ENCODE results near the gene TNK1.
"Not testable (repeated sequence)": the region's sequence is repeated elsewhere in the genome, so short reads cannot be mapped to it uniquely, and the experiment has no call there.

TNK1 gene

DNA sequence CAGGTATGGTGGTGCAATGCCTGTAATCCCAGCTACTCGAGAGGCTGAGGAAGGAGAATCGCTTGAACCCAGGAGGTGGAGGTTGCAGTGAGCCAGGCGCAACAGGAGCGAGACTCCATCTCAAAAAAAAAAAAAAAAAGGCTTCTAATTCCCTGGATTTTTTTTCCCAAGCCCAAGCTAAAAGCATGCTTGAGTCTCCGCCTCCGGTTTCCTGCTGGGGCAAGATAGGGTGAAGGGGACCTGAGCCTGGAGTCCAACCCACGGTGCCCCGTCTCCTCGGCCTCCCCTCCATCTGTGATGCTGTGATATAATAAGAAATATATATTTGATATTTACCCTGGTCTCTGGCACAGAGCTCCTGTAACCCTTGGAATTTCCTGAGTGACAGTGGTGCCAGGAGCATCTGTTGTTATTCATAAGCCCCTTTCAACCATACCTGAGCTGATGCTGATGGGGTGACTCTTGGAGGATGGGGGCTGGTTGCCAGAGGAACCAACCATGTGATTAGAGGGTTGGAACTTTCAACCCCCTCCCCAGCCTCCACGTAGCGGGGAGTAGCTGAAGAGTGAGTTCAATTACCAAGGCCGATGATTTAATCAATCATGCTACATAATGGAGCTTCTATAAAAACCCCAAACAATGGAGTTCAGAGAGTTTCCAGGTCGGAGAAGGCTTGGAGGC lies 12.8 kb upstream of the TNK1 start:
- no peaks in the 10 kb centered on the region for H3K9me3 Mint-ChIP-seq
- no peak overlapping the region for H3K4me3 Mint-ChIP-seq
- H3K4me1 Mint-ChIP-seq: no peaks in the 10 kb centered on the region
- no peaks in the 10 kb centered on the region for H3K27me3 Mint-ChIP-seq
- no peak for ATAC-seq
- H3K27ac Mint-ChIP-seq: no peak overlapping the region
- no peak for DNase-seq
- H3K36me3 Mint-ChIP-seq (ENCODE audit: low read depth): no peaks in the 10 kb centered on the region

DNA sequence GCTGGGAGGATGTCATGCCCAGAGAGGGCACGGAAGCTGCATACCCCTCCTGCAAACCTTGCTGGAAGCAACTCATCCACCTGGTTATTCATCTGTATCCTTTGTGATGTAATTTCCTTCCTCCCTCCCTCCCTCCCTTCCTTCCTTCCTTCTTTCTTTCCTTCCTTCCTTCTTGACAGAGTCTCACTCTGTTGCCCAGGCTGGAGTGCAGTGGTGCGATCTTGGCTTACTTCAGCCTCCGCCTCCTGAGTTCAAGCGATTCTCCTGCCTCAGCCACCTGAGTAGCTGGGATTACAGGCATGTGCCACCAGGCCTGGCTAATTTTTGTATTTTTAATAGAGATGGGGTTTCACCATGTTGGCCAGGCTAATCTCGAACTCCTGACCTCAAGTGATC lies 12.3 kb upstream of the TNK1 start:
- H3K27me3 Mint-ChIP-seq; H3K36me3 Mint-ChIP-seq (ENCODE audit: low read depth); DNase-seq; H3K4me1 Mint-ChIP-seq; H3K4me3 Mint-ChIP-seq; H3K27ac Mint-ChIP-seq; ATAC-seq; H3K9me3 Mint-ChIP-seq: not testable (repeated sequence)

DNA sequence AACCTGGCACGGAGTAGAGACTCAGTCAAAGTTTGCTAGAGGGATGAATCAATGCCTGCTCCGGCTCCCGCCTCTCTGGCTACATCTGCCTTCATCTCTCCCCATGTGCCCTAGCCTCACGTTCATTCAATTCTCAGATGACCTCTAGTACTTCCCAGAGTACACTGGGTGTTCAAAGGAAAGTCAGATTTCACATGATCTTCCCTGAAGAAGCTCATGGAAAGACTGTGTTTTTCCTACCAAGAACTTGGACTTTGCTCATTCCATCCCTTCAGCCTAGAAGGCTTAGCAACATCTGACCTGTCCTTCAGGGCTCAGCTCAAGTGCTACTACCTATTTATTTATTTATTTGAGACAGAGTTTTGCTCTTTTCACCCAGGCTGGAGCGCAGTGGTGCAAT lies 11.1 kb upstream of the TNK1 start:
- no peaks in the 10 kb centered on the region for H3K9me3 Mint-ChIP-seq
- H3K4me3 Mint-ChIP-seq: no peak overlapping the region
- H3K36me3 Mint-ChIP-seq (ENCODE audit: low read depth): no peaks in the 10 kb centered on the region
- H3K27ac Mint-ChIP-seq: no peak overlapping the region
- H3K27me3 Mint-ChIP-seq: no peaks in the 10 kb centered on the region
- no peaks in the 10 kb centered on the region for H3K4me1 Mint-ChIP-seq
- DNase-seq (no peak), ATAC-seq (no peak)

DNA sequence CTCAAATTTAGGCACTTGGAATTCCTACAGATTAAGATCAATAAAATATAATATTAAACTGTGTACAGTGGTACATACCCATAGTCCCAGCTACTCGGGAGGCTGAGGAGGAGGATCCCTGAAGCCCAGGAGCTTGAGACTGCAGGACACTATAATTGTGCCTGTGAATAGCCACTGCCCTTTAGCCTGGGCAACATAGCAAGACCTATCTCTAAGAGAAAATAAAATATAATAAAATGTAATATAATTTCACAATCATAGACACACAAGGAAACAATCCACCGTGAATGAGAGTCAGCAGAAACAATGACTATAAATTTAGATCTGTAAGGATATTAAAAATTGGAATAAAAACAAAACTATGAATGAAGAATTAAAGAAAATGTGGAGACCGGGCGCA lies 10.0 kb upstream of the TNK1 start:
- DNase-seq: no peak
- Mint-ChIP-seq H3K4me3 (no peak overlapping the region), H3K4me1 (no peaks in the 10 kb centered on the region), H3K9me3 (no peaks in the 10 kb centered on the region), H3K27ac (no peak overlapping the region), H3K36me3 (ENCODE audit: low read depth) (no peaks in the 10 kb centered on the region), H3K27me3 (no peaks in the 10 kb centered on the region)
- no peak for ATAC-seq

DNA sequence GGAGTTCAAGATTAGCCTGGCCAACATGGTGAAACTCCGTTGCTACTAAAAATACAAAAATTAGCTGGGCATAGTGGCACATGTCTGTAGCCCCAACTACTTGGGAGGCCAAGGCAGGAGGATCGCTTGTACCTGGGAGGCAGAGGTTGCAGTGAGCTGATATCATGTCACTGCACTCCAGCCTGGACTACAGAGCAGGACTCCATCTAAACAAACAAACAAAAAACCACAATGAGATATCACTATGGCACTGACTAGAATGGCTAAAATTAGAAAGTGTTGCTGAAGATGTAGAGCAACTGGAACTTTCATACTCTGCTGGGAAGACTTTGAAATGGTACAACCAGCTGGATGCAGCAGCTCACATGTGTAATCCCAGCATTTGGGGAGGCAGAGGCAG lies 6.5 kb upstream of the TNK1 start:
- no peak for ATAC-seq
- DNase-seq: no peak
- no peak overlapping the region for H3K4me3 Mint-ChIP-seq
- H3K9me3 Mint-ChIP-seq: peaks cover 3% of the 10 kb centered on the region
- peaks cover 18% of the 10 kb centered on the region for H3K27me3 Mint-ChIP-seq
- H3K36me3 Mint-ChIP-seq (ENCODE audit: low read depth): no peaks in the 10 kb centered on the region
- H3K4me1 Mint-ChIP-seq: no peaks in the 10 kb centered on the region
- H3K27ac Mint-ChIP-seq: no peak overlapping the region

DNA sequence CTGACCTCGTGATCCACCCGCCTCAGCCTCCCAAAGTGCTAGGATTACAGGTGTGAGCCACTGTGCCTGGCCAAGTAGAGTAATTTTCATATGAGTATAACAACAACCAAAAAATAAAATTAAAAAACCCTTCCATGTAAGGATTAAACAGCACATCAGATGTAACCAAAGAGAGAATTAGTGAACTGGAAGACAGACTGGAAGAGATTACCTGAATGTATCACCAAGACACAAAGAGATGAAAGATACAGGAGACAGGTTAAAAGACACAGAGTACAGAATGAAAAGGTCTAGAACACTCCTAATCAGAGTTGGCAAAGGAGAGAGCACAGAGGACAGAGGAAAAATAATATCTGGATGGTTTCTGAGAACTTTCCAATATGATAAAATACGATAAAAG lies 1.8 kb upstream of the TNK1 start:
- Mint-ChIP-seq H3K27me3 (peaks cover 49% of the 10 kb centered on the region), H3K9me3 (peaks cover 6% of the 10 kb centered on the region), H3K27ac (no peak overlapping the region), H3K4me3 (no peak overlapping the region), H3K4me1 (peaks cover 6% of the 10 kb centered on the region), H3K36me3 (ENCODE audit: low read depth) (no peaks in the 10 kb centered on the region)
- ATAC-seq: no peak
- no peak for DNase-seq

DNA sequence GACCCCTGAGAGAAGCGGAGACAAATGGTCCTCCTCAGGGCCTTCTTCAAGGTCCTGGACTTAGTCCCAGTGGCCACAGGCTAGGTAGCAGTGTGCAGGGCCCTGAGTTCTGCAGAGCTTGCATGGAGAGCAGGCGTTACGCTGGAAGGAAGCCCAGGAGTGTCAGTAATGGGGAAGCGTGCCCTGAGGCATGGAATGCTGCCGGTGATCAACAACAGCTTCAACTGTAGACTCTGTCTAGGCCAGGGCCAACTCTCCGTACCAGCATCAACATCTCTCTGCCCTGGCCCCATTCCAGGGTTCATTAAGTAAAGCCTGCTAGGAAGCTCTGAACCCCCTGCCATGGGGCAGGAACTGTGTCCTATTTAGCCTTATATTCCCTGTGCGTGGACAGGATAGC lies 568 bp upstream of the TNK1 start:
- no peak overlapping the region for H3K4me3 Mint-ChIP-seq

DNA sequence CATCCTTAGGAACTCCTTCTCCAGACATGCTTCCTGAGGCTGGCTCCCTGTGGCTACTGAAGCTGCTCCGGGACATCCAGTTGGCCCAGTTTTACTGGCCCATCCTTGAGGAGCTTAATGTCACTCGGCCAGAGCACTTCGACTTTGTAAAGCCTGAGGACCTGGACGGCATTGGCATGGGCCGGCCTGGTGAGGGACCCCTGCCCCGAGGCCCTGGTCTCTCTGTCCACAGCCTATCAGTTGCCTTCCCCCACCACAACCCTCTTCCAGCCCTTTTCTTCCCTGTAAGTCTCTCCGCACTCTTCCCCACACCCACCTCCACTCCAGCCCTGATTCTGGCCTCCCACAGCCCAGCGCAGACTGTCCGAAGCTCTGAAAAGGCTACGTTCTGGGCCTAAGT lies 2.0 kb downstream of the TNK1 start:
- Mint-ChIP-seq H3K4me3 (no peak overlapping the region), H3K9me3 (peaks cover 6% of the 10 kb centered on the region), H3K27ac (no peak overlapping the region), H3K4me1 (peaks cover 9% of the 10 kb centered on the region), H3K27me3 (peaks cover 39% of the 10 kb centered on the region), H3K36me3 (ENCODE audit: low read depth) (no peaks in the 10 kb centered on the region)
- DNase-seq: no peak
- no peak for ATAC-seq

More for the DNA sequence above, 568 bp upstream of the TNK1 start:
- H3K9me3 Mint-ChIP-seq: peaks cover 6% of the 10 kb centered on the region
- H3K27me3 Mint-ChIP-seq: peaks cover 49% of the 10 kb centered on the region
- ATAC-seq (no peak), DNase-seq (no peak)
- H3K36me3 Mint-ChIP-seq (ENCODE audit: low read depth): no peaks in the 10 kb centered on the region
- no peak overlapping the region for H3K27ac Mint-ChIP-seq
- H3K4me1 Mint-ChIP-seq: peaks cover 9% of the 10 kb centered on the region

DNA sequence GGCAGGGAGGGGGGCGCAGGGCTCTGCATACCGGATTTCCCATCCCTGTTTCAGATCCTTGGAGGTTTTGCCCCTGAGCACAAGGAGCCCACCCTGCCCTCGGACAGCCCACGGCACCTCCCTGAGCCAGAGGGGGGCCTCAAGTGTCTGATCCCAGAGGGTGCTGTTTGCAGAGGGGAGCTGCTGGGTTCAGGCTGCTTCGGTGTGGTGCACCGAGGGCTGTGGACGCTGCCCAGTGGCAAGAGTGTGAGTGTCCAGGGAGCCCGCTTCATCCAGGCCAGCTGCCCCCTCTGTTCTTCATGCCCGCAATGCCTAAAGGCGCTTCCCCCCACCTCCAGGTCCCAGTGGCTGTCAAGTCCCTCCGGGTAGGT lies 2.5 kb downstream of the TNK1 start:
- Mint-ChIP-seq H3K4me3 (no peak overlapping the region), H3K36me3 (ENCODE audit: low read depth) (no peaks in the 10 kb centered on the region), H3K27ac (no peak overlapping the region), H3K27me3 (peaks cover 37% of the 10 kb centered on the region), H3K4me1 (peaks cover 9% of the 10 kb centered on the region), H3K9me3 (peaks cover 6% of the 10 kb centered on the region)
- ATAC-seq (no peak), DNase-seq (no peak)

DNA sequence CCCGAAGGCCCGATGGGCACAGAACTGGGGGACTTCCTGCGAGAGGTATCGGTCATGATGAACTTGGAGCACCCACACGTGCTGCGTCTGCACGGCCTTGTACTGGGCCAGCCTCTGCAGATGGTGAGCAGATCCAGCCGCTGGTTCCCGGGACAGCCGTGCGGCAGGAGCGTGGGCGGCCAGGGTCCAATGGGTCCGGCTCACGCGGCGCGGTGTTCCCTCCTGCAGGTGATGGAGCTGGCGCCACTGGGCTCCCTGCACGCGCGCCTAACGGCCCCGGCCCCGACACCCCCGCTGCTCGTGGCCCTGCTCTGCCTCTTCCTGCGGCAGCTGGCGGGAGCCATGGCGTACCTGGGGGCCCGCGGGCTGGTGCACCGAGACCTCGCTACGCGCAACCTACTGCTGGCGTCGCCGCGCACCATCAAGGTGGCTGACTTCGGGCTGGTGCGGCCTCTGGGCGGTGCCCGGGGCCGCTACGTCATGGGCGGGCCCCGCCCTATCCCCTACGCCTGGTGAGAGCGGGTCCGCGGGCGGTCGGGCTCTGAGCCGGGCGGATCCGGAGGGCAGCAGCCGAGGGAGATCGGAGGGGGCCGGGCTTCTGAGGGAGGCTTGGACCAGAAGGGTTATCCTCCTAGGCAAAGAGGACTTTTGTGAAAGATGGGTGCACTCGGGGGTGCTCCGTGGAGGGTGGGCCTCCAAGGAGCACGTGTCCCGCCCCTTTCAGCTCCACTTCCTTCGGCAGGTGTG lies 3.0 kb downstream of the TNK1 start:
- Mint-ChIP-seq H3K27ac (no peak overlapping the region), H3K36me3 (ENCODE audit: low read depth) (peaks cover under 1% of the 10 kb centered on the region)
- peak; percentile 97 for ATAC-seq

DNA sequence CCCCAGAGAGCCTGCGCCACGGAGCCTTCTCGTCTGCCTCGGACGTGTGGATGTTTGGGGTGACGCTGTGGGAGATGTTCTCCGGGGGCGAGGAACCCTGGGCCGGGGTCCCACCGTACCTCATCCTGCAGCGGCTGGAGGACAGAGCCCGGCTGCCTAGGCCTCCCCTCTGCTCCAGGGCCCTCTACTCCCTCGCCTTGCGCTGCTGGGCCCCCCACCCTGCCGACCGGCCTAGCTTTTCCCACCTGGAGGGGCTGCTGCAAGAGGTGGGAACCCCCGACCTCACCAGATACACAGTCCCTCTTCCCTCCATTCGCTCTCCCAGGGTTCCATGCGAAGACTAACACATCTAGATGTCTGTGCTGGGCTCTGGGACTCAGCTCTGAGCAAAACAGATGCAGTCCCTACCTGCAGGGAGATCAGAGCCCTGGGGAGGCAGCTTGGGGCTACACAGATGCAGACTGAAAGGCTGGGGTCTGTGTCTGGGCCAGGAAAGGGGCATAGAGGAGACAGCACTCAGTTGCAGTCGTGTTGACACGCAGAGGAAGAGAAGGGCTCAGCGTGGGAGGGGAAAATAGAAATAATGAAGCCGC lies 3.7 kb downstream of the TNK1 start:
- Mint-ChIP-seq H3K36me3 (ENCODE audit: low read depth) (peaks cover 4% of the 10 kb centered on the region), H3K4me3 (peak overlapping the region; percentile 77), H3K4me1 (peaks cover 9% of the 10 kb centered on the region), H3K27ac (peak overlapping the region; percentile 24), H3K27me3 (peaks cover 28% of the 10 kb centered on the region), H3K9me3 (no peaks in the 10 kb centered on the region)
- ATAC-seq: no peak
- no peak for DNase-seq

More for the DNA sequence above, 3.0 kb downstream of the TNK1 start:
- Mint-ChIP-seq H3K4me1 (peaks cover 9% of the 10 kb centered on the region), H3K4me3 (peak overlapping the region; percentile 77), H3K27me3 (peaks cover 35% of the 10 kb centered on the region), H3K9me3 (peaks cover 6% of the 10 kb centered on the region)
- peak; percentile 78 for DNase-seq

DNA sequence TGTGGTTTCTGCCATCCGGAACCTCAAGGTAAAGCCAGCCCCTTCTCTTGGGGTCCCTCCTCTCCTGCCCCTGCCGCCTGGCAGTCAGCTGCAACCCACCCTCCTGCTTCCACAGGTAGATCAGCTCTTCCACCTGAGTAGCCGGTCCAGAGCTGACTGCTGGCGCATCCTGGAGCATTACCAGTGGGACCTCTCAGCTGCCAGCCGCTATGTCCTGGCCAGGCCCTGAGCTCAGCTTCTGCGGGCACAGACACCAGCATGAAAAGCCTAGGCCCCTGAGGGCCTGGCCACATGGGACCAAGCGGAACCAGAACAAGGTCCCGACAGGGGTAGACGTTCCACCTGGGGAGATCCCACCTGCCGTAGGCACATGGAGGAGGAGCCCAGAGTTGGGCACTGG lies 8.0 kb downstream of the TNK1 start:
- no peak for DNase-seq
- Mint-ChIP-seq H3K27me3 (no peaks in the 10 kb centered on the region), H3K27ac (no peak overlapping the region), H3K4me3 (no peak overlapping the region), H3K9me3 (no peaks in the 10 kb centered on the region), H3K4me1 (peaks cover 16% of the 10 kb centered on the region), H3K36me3 (ENCODE audit: low read depth) (peaks cover 11% of the 10 kb centered on the region)
- no peak for ATAC-seq

DNA sequence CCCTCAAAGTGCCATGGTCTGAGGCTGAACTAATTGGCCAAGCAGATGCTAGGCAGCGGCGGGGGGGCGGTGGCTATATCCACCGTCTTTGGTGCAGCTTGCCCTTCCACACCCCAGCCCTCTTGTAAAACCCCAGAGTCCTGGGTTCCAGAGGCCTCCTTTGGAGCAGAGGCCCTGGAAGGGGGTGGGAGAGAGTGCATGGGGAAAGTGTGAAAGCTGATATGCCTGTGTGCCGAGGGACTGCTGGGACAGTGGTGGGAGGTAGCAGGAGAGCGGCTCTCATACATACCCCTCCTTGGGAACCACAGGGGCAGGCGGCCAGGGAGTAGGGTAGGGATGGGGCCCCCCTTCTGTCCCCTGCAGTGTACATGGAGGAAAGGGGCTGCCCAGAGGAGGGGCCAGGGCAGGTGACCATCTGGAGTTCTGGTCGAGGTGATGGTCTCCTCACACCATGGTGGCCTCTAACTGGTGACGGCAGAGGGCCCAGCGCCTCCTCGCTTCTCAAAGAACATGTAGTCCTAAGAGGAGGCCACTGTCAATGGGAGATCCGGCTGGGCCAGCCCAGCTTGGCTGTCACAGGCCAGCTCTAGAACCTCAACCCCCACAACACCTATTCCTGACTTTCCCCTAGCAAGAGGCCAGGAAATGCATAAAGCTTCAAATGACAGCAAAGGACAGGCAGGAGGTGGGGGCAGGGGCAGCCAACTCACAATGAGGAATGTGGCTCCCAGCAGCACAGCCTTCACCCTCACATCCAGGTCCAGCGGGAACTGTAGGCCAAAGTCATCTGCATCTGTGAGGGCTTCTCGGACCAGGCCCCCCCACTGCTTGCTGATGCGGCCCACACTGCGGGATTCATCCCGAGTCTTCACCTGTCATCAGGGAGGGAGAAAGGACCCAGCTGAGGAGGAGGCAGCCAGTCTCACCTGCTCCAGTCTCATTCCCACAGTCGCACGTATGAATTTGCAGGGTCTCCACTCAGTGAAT lies 9.3 kb downstream of the TNK1 start:
- Mint-ChIP-seq H3K9me3 (no peaks in the 10 kb centered on the region), H3K36me3 (ENCODE audit: low read depth) (peaks cover 11% of the 10 kb centered on the region), H3K4me1 (peaks cover 18% of the 10 kb centered on the region), H3K4me3 (no peak overlapping the region), H3K27ac (no peak overlapping the region), H3K27me3 (no peaks in the 10 kb centered on the region)
- no peak for ATAC-seq
- DNase-seq: no peak

DNA sequence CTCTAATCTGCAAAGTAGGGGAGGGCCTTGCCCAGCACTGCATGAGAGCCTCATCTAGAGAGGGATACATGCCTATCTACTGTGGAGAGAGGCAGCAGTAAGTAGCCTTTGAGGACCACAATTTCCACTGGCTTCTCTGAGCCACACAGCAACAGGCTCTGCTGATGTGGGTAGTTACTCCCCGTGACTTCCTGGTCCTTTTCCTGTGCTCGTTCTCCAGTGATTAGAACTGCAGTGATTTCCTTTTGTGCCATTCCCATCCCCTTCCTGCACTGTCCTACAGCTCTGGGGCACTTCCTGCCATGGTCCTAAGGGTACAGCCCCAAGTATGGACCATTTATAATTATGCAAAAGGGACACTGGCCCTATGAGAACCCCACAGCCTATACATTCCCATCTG lies 10.4 kb downstream of the TNK1 start:
- H3K36me3 Mint-ChIP-seq (ENCODE audit: low read depth): peaks cover 11% of the 10 kb centered on the region
- ATAC-seq: no peak
- no peak overlapping the region for H3K4me3 Mint-ChIP-seq
- no peak overlapping the region for H3K27ac Mint-ChIP-seq
- H3K4me1 Mint-ChIP-seq: peaks cover 20% of the 10 kb centered on the region
- no peaks in the 10 kb centered on the region for H3K27me3 Mint-ChIP-seq
- no peaks in the 10 kb centered on the region for H3K9me3 Mint-ChIP-seq
- DNase-seq: no peak
